ENCODE results near the gene PXK. TPM values are rescaled to one million over a fixed set of nuclear protein-coding genes. Genes with fewer than 3 reads are reported as not detected.

Gene PXK
- total and polyA plus RNA-seq, 4 donors: 6.0 to 15.9 (median 12.6) TPM

GRCh38 chr3:58459160-58459559 is 126.5 kb downstream of the PXK start:
- Histone ChIP-seq H3K27ac (ENCODE audit: low read depth in 1 of 2, low read length in 2 of 2) (no peak overlapping the region), H3K4me1 (ENCODE audit: control insufficient read depth in 4 of 4, insufficient read depth in 4 of 4, low read length in 3 of 4) (peaks cover 0 to 13% (median 9%) of the 10 kb centered on the region in 4 donors), H3K4me3 (ENCODE audit: low read depth in 1 of 3, low read length in 3 of 3) (no peak overlapping the region), H3K9ac (ENCODE audit: low read depth in 1 of 2, low read length in 2 of 2) (no peak overlapping the region), H3K9me3 (ENCODE audit: control insufficient read depth in 4 of 4, low read length in 3 of 4) (peaks cover 0 to 4% (median 2%) of the 10 kb centered on the region in 4 donors), H3K36me3 (ENCODE audit: control insufficient read depth in 4 of 4, insufficient read depth in 3 of 4, low read depth in 1 of 4, low read length in 3 of 4) (no peaks in the 10 kb centered on the region), H3K27me3 (ENCODE audit: control insufficient read depth in 4 of 4, insufficient read depth in 4 of 4, low read length in 3 of 4) (no peaks in the 10 kb centered on the region)
- WGBS: 91% methylated on average over 4 of the region's 4 CpGs
- DNase-seq (ENCODE audit: low spot score): no peak
- no peak for TF ChIP-seq TAF1 (conservative IDR thresholded peaks at IDR 0.05)
- no peak for TF ChIP-seq REST (IDR thresholded peaks at IDR 0.05)
- TF ChIP-seq JUND (IDR thresholded peaks at IDR 0.05): no peak
- TF ChIP-seq FOXA2 (IDR thresholded peaks at IDR 0.05): no peak
- no peak for TF ChIP-seq ATF3 (IDR thresholded peaks at IDR 0.05)
- no peak for TF ChIP-seq YY1 (IDR thresholded peaks at IDR 0.05)
- no peak for TF ChIP-seq MAX (IDR thresholded peaks at IDR 0.05)
- TF ChIP-seq RAD21 (IDR thresholded peaks at IDR 0.05): no peak
- no peak for TF ChIP-seq CTCF (IDR thresholded peaks at IDR 0.05; ENCODE audit: low read depth, low read length, missing input control)
- no peak for TF ChIP-seq RXRA (IDR thresholded peaks at IDR 0.05)

- peaks cover 0 to 14% (median 11%) of the 10 kb centered on the region in 4 donors for H3K4me1 ChIP-seq (ENCODE audit: control insufficient read depth in 4 of 4, insufficient read depth in 4 of 4, low read length in 3 of 4)
- H3K27ac ChIP-seq (ENCODE audit: low read depth in 1 of 2, low read length in 2 of 2): no peak overlapping the region
- 74% methylated on average over 4 of the region's 4 CpGs for WGBS
- no peaks in the 10 kb centered on the region for H3K9me3 ChIP-seq (ENCODE audit: control insufficient read depth in 4 of 4, low read length in 3 of 4)
- DNase-seq (ENCODE audit: low spot score): no peak
- TF ChIP-seq JUND (IDR thresholded peaks at IDR 0.05): no peak
- no peak for TF ChIP-seq CTCF (IDR thresholded peaks at IDR 0.05; ENCODE audit: low read depth, low read length, missing input control)
- no peak for TF ChIP-seq ZBTB33 (IDR thresholded peaks at IDR 0.05)
- peak overlapping the region in 1 of 2 donors; percentile 55 for H3K9ac ChIP-seq (ENCODE audit: low read depth in 1 of 2, low read length in 2 of 2)
- H3K4me3 ChIP-seq (ENCODE audit: low read depth in 1 of 3, low read length in 3 of 3): no peak overlapping the region
- H3K36me3 ChIP-seq (ENCODE audit: control insufficient read depth in 4 of 4, insufficient read depth in 3 of 4, low read depth in 1 of 4, low read length in 3 of 4): no peaks in the 10 kb centered on the region
- H3K27me3 ChIP-seq (ENCODE audit: control insufficient read depth in 4 of 4, insufficient read depth in 4 of 4, low read length in 3 of 4): no peaks in the 10 kb centered on the region
Measured at GRCh38 chr3:58462829-58463180, 130.1 kb downstream of the PXK start.
